OCI-M1 (cell line): ENCODE results near the gene MANEA.

ENCODE experiments used
- DNase-seq: peaks from one replicate; lab custom pipeline; 2025; lab: John Stamatoyannopoulos, UW

Gene MANEA

DNA sequence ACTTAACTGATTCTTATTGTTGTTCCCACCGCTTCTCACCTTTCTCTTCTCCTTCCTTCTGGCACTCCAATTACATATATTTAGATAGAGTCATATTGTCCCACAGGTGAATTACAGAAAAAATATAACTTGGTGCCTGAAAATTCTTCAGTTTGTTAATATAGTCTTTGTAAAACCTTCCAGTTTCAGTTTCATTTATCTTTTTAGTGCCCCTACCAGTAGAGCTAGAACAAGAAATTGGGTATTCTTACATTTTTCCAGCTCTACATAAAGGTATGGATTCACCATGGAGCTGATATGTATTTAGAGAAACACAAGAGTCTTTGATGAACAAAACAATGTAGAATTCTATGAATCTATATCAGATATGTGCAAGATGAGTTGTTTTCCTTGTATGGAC lies 10.7 kb downstream of the MANEA start:
- peak; percentile 53 for DNase-seq

DNA sequence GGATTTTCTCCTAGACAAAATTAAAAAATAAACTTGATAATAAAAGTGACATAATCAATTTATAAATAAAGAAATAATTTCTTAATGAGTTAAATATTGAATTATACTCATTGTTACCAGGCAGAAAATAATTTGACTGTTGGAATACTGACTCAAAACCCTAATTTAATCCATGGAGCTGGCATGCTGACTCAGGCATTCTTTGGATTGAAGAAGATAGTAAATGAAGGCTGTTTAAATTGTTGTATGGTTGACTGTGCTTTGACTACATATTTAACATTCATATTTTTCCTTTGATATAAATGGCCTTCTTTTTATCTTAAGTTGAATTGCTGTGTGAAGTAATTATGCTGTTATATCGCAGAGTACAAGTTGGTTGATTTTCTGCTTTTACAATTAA lies 11.7 kb downstream of the MANEA start:
- no peak for DNase-seq

DNA sequence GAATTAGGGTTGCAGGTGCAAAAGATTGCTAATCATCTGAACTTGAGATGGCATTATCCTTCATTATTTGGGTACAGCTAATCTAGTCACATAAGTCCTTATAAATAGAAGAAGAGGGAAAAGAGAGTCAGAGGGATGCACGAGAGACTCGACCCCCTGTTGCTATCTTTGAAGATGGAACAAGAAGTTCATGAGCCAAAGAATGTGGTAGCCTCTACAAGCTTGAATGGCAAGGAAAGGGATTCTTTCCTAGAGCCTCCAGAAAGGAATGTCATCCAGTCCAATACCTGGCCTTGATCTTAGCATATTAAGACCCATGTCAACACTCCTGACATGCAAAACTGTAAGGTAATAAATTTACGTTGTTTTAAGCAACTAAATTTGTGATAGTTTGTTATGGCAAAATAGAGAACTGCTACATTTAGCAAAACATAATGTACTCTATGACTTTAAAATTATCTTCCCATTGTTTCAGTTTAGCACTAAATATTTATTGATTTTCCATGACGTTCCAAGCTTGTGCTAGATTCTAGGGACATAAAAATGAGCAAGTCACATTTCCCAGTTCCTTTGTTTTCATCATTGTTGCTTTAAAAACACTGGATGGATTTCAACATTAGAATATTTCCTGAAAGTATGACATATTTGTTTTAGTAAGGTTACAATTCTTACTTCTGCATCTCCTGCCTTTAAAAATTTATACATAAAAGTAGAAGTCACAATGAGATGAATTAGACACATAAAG lies 12.7 kb downstream of the MANEA start:
- DNase-seq = no peak

DNA sequence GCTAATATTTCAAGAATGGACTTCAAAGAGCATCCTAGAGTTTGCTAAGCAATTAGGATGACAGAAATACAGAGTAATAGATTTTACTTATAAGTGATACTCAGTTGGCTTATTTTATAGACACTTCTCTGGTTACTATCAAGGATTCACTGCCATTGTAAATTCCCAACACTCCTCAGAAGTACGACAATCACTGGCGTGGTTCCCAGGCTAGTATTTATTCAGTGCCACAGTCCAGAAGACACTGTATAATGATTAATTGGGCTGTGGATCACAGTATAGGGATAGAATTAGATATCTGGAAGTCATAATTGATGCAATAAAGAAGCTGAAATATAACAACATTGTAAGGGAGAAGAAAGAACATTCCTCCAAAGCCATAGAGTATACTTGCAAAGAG lies 15.7 kb downstream of the MANEA start:
- no peak for DNase-seq

DNA sequence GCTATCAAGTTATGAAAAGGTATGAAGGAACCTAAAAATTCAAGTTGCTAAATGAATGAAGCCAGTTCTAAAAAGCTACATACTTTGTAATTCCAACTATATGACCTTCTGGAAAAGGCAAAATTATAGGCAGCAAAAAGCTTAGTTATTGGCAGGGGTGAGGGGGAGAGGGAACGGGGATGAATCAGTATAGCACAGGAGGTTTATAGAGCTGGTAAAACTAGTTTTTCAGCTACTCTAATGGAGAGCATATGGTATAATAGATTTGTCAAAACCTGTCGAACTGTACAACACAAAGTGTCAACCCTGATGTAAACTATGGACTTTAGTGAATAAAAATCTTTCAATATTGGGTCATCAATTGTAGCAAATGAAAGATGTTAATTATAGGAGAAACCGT lies 18.7 kb downstream of the MANEA start:
- no peak for DNase-seq

DNA sequence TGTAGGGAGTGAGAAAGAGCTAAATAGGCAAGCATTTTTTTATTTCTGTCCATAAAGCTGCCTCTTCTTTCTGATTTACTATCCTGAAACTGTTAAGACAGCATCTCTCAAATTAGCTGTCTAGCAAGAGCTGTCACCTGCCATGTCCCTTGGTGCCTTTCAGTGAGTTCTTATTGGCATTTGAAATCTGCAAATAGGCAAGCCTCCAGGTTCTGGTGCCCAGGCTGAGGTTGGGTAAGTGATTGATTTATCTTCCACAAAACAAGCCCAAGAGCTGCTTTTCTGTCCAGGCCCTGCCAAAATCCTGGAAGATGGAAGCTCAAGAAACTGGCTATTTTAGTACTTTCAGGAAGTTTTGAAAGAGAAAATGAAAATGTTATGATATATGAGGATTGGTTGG lies 22.4 kb downstream of the MANEA start:
- DNase-seq = no peak

DNA sequence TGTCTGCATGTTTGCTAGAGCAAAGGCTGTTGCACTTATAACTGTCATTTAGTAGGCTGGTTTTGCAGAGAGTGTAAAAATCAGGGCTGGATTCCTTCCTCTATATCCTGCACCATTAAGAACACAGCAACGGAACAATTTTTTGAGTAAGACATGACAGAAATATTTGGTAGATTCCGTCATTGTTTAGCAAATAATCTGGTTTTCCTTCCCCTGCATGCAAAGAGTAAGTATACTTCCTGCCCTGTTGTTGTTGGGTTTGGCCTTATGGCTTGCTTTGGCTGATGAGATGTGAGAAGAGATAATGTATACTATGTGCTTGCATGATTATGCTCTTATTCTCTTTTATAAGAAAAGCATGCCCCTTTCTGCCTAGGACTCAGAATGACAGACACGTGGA lies 23.8 kb downstream of the MANEA start:
- DNase-seq = no peak

DNA sequence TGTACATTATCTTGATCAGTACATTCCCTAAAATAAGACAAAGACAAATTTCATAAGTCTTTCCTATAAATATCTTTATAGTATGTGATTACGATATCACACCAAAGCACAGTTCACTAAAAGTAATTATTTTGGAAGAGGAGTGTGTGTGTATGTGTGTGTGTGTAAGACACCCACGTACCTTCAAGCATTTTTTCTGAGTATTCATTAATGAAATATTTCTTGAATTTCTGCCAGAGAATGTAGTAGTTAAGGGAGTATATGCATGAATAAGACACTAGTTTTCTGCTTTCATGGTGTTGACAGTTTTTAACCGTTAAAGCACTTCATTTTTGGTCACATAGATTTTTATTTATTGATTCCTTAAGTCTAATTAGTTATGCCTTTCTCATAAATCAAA lies 36.8 kb downstream of the MANEA start:
- DNase-seq = no peak

DNA sequence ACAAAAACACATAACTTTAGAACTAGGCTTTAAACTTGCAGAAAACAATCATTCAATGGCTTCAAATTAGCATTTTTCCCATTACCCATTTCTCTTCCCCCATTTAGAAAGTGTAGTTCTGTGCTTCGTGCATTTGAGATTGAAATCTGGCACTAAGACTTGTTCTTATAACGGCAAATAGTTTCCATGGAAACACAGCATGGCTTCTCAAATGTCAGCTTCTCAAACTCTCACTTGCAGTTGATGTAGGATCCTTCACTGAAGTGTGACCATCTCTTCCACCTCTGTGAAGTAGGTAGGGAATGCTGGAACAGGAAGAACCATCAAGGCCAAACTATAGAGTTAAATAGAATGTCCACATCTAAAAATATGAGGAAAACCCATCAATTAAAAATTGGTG lies 52.2 kb downstream of the MANEA start:
- no peak for DNase-seq

DNA sequence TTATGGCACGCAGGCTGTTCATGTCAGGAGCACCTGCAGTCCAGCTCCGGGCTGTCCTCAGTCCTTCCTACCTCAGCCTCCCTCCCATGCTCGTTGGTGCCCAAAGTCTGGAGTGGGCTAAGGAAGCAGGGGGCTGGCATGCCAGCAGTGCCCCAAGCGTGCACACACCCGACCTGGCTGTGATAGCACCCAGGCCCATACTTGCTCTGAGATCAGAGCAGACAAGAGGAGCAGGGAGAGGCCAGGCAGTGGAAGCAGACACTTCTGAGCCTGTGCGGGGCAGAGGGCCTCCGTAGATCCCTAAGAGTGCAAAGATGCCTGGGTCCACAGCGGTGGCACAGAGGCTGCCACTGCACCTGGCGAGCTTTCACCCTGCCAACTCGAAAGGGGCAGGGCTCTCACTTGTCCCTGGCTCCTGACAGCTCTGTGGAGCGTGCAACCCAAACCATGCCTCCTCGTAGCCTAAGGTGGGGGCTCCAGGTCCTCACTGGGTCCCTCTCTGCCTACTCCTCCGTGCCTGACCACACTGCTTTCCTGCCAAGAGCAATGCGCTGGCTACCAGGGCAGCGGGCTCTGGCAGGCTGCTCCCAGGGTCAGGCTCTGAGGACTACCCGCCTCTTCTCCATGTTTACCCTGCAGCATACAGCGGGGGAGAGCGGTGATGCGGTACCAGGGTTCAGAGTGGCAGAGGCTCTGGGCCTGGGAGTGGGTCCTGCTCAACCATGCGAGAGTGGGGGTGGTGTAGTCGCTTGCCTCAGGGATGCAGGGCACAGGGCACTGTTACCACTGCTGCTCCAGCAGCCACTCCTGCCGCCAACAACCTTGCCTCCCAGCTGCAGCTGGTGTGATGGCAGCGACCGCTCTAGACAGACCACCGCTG lies 59.5 kb downstream of the MANEA start:
- DNase-seq = no peak

DNA sequence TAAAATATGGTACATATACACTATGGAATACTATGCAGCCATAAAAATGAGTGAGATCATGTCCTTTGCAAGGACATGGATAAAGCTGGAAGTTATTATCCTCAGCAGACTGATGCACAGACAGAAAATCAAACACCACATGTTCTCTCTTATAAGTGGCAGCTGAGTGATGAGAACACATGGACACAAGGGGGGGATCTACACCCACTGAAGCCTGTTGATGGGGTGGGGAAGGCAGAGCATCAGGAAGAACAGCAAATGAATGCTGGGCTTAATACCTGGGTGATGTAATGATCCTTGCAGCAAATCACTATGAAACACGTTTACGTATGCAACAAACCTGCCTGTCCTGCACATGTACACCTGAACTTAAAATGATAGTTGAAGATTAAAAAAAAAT lies 71.3 kb downstream of the MANEA start:
- no peak for DNase-seq

DNA sequence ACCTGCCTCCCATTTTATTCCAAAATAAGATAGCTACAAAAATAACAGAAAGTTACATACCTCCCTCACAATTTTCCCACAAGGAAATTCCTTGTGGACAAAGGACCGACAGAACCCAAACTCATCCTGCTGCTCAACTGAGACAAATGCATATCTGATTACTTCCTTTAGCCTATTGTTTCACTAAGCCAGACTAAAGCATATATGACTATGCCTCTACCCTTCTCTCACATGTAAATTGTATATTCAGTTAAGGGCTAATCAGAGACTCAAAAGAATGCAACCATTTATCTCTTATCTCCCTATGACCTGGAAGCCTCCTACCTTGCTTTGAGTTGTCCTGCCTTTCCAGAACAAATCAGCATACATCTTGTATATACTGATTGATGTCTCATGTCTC lies 72.1 kb downstream of the MANEA start:
- no peak for DNase-seq

DNA sequence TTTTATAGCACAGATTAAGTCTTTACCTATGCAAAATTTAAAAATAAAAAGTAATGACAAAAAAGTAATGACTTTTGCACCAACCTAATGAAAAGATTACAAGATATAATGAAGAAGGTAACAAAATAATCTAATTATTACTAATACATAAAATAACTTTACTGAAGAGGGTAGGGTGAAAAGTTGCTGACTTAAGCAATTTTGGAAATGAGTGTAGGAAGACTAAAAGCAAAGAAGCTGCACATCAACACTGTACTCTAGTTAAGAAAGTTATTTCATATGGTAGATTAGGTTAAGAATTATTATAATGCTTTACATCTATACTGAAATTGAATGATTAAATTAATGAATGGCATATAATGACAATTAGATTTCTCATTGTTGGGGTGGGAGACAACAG lies 76.8 kb downstream of the MANEA start:
- no peak for DNase-seq

DNA sequence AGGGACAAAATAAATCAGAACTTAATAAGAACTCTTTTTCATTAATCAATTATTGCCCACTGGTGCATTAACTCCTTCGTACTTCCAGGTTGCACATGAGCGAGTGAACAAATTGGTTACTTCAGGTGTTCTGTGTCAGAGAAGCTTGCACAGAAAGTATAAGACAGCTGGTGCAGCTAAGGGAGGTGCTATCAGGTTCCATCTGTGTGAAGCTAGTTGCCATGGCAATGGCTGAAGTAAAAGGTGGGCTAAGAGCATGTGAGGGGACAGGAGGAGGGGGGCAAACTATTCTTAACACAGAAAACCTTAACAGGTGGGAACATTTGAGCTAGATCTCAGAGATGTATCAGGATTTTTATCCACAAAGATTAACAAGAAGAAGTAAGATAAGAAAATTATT lies 81.6 kb downstream of the MANEA start:
- no peak for DNase-seq
